HG03558 (cell line): ENCODE results near the gene C2orf49.

ENCODE experiments used
- ATAC-seq: cut with Tn5 transposase; IDR thresholded peaks from one replicate; pipeline ENCODE4 v1.9.1; 2021; ENCODE audit warnings: moderate number of reproducible peaks; ENCODE audit not compliant: unreplicated experiment; ENCODE audit errors: extremely low read depth

Gene C2orf49

DNA sequence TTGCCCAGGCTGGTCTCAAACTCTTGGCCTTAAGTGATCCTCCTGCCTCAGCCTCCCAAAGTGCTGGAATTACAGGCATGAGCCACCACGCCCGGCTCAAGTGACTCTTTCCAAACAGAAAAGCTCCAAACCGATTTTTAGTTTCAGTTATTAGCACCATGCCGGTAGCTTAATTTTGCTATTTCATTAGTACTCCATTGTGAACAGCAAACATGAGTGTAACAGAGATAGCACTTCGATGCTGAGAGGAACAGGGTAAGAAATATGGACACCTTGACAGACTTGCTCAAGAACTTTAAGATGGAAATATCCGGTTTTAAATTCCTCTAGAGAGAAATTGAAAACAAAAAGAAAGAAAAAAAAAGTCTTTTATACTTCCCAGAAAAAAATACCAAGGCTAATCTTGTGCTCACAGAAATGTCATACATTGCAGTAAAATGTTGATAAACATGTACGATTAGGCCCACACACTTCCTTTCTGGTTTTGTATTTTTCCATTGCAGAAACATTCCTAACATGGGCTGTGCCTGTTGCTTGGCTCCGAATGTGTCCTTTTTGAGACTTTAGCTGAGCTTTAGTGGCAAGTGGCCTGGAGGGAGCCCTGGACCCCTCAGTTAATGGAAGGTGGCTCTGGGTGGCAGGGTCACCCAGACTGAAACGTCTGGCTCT is 43.2 kb downstream of the C2orf49 start:
- ATAC-seq = no peak

DNA sequence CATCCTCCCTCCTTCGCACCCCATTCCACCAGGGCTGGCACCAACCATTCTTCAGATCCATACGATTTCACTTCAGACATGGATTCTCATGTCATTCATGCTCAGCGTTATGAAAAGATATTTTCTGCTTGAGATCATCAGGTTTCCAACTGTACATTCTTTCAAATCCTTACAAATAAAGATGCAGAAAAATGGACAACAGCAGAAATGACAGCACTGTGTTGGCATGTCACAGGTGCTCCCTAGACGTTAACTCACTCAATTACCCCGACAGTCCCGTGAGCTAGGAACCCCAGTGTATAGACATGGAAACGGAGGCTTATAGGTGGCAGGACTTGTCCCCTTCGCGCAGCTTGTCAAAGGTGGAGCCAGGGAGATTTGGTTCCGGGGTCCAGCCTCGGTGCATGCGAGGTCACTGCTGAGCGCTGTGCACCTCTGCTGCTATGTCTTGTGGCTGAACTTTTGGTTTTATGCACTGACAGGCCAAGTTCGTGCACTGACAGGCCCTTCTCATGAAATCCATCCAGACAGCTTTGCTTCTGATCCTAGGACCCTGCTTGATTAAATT is 43.8 kb downstream of the C2orf49 start:
- ATAC-seq = no peak

DNA sequence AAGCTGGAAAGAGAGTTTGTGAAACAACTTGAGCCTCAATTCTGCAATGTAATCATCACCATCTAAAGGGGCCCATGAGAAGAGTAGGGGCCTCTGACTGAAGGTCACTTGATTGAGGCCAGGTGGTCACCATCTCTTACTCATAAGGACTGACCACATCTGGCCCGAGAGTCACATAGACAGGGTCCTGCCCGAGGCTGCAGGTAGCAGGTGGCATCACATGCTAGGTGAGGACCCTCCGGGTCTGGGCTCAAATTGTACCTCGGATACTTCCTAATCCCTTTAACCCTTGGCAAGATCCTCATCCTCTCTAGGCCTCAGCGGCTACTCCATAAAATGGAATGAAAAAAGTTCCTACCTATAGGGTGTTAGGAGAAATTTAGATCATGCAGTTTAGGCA is 44.8 kb downstream of the C2orf49 start:
- ATAC-seq = no peak

DNA sequence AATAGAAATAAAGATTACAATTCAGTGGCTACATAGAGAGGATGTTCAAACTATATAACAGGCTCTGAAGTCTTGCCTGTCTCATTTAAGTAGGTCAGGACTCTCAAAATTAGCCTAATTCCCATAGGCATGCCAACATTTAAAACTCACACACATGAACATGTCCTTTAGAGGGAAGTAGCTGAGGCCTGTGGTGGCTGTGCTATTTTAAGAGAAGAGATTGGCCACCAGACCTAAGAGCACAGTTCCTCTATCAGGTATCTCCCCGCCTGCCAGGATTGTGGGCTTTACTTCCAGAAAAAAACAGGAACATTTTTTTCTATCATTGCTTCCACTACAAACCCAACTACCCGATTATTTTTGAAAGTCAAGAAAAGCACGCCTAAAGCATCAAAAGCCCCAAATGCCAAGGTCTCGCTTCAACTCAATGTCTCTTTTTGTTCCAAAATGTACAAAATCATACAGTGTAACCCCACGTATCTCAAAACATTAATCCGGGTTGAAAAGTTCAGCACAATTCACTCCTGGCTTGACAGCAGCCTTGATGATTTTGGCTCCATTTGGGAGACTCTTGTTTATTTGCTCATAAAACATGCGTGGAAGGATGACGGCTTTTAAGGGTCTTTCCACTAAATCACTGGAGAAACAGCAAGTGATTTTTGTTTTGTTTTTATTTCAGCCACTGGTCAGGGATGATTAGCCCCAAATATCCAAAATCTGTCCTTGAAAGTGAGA is 46.3 kb downstream of the C2orf49 start:
- ATAC-seq = no peak

DNA sequence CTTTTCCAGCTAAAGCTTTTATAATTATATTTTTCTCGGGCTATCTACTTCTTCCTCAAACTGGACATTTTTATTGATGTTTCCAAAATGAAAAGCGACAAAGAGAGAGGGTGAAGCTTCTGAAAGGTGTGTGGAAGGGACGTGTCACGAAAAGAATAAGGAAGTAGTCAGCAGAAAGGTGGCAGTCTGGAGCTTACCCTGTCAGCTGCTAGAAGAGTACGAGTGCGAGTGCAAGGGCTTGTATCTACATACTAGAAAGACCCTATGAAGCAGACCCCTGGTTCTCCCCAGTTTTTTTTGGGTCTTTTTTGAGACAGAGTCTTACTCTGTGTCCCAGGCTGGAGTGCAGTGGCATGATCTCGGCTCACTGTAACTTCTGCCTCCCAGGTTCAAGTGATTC is 46.9 kb downstream of the C2orf49 start:
- ATAC-seq = no peak

DNA sequence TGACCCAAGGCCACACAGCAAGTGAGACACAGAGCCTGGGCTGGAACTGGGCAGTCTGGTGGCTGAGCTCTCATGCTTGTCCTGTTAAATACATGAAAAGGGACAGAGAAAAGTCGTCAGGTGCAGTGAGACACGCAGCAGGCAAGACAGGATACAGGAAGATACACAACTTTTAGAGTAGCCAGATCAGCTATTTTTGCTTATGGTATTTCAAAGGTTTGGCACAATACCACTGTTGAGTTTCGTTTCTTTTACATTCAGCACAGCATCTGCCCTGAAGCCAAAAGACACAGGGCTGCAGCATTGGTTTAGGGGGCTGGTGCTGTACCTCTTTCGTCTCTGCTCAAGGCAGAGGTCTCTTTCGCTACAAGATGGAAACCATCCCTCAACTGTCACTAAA is 47.5 kb downstream of the C2orf49 start:
- ATAC-seq = no peak

DNA sequence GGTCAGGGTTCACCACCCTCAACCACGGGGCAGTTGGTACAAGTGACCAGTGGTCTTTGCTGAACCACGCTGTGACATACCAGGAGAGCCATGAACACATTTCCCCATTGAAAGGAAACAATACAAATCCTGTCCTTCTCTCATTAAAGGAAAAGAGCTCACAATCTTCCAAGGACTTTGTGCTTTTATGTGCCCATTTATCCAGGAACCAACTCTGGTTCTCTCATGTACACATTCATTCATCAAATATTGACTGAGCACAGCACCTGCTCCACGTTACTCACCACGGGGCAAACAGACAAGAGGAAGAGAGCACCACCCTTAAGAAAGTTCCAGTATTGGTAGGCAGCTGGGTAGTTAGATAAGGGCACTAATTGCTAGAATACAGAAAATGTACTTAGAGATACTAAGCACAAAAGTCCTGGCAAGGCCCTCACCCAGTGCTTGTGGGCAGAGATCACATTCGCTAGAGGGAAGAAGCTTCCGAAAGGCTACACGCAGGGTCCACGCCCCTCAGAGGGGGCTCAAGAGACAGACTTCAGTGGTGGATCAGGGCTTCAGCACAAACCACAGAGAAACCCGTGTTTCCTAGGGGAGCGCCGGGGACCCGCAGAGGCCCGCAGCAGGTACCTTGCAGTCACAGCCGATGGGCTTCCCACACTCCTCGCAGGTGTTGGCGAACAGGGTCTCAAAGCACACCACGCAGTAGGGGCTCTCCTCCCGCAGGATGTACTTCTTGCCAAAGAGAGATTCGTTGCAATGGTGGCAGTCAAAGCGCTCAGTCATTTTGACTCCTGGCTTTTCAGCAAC is 48.6 kb downstream of the C2orf49 start:
- no peak for ATAC-seq

DNA sequence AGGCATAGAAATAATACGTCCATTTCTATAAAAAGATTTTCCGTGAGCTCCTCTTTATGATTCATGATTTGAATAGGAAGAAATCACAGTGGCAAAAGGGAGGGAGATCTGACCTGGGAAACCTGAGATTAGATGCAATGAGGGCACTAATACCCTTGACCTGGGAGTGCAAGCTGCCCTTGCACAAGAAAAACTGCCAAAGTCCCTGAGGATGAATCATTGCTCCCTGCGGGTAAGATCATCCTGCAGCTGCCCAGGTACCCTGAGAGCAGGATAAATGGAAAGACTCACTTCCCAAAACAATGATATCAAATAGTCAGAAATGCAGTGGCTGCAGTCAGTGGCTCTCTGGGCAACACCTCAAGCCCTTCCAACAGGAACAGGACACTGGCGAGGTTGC is 49.9 kb downstream of the C2orf49 start:
- no peak for ATAC-seq

DNA sequence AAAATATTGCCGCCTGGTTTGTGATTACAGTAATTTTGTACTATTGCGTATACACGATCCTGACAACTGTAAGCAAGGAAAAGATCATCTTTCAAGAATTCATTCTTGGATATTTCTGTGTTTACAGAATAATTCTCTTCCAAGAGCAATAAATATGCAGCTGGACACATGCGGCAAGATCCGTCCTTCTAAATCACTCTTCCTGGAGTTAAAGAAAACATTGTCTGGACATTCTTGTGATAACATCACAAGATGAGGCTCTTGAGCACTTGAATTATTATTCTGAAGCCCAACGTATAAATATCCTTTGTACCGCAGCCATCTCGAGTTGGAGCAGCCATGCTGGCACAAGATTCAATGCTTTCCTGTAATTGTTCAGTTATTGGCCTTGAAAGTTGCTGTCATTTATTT is 51.6 kb downstream of the C2orf49 start:
- ATAC-seq = no peak

DNA sequence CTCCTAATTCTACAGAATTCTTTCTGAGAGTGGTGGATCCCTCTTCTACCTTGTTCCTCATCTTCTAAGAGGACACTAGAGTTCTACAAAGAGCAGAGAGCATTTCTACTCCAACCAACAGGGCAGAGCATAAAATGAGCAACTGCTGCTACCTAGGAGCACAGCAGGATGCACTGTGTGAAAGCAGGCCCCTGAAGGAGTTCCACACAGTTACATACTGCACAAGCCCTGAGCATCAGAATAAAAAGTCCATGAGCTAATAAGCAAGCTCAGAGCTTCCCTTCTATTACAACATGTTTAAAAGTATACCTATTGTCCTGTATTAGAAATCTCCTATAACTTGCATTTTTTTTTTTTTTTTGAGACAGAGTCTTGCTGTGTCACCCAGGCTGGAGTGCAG is 53.1 kb downstream of the C2orf49 start:
- no peak for ATAC-seq

DNA sequence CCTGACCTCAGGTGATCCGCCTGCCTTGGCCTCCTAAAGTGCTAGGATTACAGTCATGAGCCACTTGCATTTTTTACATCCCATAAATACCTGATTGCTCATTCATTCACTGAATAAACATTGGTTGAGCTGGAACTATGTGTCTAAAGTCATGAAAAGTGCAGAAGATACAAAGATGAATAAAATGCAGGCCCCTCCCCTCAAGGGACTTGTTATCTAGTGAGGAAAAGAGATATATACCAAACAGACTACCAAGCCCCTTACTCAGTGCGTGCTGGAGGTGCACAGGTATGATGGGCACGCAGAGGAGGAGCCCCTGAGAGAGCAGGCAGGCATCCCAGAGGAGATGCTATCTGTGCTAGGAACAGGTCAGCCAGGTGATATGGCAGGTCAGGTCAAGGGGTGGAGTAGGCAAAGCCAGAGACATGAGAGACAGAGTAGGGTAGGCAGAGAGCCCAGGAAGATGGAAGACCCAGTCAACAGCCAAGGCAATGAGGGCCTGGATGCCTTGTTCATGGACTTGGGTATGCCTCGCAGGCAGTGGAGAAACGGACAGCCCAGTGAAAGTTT is 53.8 kb downstream of the C2orf49 start:
- ATAC-seq = no peak

DNA sequence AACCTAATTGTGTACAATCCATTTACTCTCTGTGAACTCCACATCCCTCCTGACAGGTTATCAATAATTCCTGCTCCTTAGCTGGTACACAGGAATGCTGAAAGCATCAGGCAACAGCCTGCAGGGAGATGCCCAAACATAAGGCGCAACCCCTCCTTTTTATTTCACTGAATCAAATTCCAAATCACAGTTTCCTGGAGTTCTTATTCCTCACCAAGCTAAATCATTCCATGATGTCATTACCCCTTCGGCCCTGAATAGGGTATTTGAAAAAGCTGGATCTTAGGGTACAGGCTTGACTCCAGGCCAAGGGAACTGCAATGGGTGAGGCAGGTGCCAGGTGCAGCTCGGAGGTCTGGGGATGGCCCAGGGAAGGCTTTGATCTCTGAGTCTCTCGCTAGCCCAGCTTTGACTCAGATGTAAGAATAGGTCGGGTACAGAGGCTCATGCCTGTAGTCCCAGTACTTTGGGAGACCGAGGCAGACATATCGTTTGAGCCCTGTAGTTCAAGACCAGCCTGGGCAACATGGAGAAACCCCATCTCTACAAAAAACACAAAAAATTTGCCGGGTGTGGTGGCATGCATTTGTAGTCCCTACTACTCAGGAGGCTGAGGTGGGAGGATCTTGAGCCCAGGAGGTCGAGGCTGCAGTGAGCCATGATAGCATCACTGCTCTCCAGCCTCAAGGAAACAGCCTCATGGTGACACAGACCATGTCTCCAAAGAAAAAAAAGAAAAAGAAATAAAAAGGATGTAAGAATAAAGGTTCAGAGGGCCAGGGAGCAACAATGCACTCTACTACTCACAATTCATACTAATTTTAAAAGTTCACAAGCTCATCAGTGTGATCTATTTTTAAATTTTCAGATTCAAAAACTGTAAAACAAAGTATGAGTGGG is 54.7 kb downstream of the C2orf49 start:
- ATAC-seq = no peak

DNA sequence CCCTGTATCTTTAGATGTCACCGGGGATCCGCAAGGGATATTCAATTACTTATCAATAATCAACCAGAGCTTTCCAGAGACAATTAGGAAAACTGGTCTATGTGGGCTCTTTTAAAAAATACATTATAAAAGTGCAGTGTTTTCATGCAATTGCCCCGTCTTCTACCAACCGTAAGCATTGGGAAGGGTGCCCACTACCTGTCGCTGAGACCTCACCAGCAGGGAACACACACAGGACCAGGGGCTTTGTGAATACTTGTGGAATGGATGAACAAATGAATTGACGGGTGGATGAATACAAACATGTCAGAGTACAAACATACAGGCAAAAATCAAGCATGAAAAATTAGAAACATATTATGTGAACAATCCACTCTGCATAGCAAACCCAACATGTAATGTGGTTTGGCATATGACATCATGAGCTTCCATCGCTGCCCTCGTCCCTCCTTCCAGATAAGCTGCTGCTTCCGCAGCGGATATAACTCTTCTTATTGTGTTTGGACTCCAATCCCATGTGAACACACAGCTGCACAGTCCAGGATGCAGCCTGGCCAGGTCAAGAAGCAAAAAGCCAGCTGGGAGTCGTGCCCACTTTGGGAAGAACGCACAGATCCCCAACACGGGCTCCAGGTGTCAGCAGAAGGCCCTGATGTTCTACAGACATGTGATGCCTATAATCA is 56.2 kb downstream of the C2orf49 start:
- no peak for ATAC-seq

DNA sequence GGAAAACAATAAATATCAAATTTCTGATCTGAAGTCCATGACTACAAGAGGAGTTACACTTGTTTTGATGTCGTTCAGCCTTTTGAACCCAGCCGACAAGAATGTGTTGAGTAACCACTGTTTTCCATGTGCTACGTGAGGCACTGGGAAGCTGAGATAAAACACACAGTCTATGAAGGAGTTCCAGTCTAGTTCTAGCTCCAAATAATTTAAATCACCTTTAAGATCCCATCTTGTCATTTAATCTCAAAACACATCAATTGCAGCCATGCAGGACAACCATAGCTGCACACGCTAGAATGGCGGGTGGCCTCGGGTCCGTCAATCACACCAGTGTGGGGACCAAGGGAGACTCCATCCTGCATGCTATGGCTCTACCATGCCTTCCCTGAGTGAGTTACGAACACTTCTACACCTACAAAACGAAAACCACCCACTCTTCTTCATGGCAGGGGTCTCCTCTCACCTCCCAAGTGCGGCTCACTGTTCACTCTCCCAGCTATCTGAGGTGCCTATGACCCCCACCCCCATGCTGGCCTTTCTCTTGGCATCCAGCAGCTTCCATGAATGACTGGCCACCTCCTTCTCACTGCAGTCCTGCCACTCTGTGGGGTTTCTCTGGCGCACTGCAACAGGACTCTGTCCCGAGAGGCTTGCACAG is 57.7 kb downstream of the C2orf49 start:
- ATAC-seq = no peak

DNA sequence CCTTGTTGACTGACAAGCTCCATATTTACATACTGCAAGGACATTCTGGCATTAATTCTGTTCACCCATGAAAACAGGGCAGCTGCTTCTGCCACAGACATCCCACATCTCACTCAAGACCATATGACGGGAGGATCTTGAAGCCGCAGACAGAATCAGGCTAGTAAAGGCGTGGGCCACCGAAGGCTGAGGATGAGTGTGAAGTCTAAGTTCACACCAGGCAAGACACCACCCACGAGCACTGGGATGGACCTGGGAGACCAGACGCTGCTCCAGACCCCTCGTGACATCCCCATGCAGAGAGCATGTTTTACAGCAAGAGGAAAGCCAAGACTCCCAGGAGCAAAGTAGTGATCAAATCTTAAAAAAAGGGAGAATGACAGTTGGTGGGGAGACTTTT is 58.4 kb downstream of the C2orf49 start:
- ATAC-seq = no peak

DNA sequence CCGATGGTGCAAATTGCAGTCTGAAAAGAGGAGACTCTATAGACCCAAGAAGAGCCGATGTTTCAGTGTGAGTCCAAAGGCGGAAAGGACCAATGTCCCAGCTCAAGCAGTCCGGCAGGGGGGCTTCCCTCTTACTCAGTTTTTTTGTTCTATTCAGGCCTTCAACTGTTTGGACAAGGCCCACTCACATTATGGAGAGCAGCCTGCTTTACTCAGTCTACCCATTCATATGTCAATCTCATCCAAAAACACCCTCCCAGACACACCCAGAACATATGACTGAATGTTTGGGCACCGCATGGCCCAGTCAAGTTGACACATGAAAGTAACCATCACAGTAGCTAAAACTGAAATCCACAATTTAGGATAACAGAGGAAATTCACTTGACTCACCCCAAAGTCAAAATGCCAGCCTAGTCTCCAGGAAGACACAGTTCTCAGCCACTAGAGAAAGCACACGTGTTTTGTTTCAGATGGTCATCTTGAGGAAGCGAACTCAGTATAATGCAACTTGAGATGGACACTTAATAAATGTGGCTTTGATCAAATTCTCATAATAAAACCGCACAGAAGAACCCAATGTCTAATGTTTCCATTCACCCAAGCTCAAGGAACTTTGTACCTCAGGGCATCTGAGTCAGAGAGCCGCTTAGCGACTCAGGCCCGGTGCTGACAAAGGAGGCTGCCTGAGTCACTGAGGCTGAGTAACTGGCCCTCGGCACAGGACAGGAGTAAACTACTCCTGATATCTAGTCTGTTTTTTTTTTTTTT is 59.1 kb downstream of the C2orf49 start:
- no peak for ATAC-seq

DNA sequence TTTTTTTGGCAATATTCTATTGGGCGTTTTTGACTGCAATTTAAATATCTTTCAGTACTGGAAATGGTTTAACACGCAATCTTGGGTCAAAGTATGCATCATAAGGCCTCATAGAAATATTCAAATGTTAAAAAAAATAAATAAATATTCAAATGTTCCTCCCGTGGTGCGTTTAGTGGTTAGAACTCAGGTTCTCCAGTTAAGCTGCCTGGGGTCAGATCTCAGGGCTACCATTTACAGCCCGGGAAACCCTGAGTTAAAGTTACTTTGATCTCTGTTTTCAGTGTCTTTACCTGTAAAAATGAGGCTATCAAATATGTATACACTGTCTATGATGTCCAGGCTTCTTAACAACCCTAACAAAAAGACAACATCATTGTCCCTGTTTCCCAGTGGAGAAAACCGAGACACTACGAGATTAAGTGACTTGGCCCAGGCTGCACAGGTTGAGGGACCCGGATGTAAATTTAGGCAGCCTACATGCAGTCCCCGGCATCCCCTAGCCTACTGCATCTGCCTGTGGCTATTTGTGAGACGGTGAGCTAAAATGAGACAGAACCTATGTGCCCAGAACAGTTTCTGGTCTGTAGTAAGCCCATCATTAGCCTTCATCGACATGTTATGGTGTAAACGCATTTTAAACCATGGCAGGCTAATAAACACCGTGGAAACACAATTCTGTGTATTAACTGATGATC is 59.8 kb downstream of the C2orf49 start:
- ATAC-seq = no peak
